A673 (cell line): ENCODE data around the gene PTPN14. TPM values are rescaled to one million over a fixed set of nuclear protein-coding genes. Genes with fewer than 3 reads are reported as not detected.

Experiments
- BruUV-seq: library from RNA; stranded (reverse); fragments of 400-500 nt; replicated peaks from 2 replicates; lab custom pipeline; 2021; lab: Mats Ljungman, UMichigan
- CTCF ChIA-PET: fragments of 300-600 bp; sonication (Branson Sonifier 250); formaldehyde crosslinking; loops from one replicate; lab custom pipeline; 2022; ENCODE audit warnings: antibody characterized with exemption; lab: Charles Lee
- POLR2A ChIA-PET: fragments of 300-600 bp; sonication (Branson Sonifier 250); formaldehyde crosslinking; loops from one replicate; lab custom pipeline; 2022; ENCODE audit warnings: antibody characterized with exemption; ENCODE audit not compliant: low non-redundant PET; lab: Charles Lee
- DNase-seq: peaks from one replicate; pipeline ENCODE4 v3.0.0-alpha.2; 2015; ENCODE audit warnings: low spot score
- H3K27ac ChIP-seq: fragments of 200-600 bp; sonication (generic); 2 replicates; pipeline ENCODE4 v1.5.1; 2016; ENCODE audit warnings: mixed run types, low read depth, mild to moderate bottlenecking, mixed read lengths, antibody characterized with exemption, low read length; ENCODE audit not compliant: poor library complexity, severe bottlenecking
- H3K27me3 ChIP-seq: fragments of 200-600 bp; sonication (generic); replicated peaks from 2 replicates; pipeline ENCODE4 v1.6.1; 2017; ENCODE audit warnings: mixed run types, low read depth, mild to moderate bottlenecking, mixed read lengths, antibody characterized with exemption, low read length; ENCODE audit not compliant: insufficient read depth, poor library complexity
- H3K36me3 ChIP-seq: fragments of 200-600 bp; sonication (generic); 2 replicates; pipeline ENCODE4 v1.6.1; 2016; ENCODE audit warnings: mixed run types, mild to moderate bottlenecking, mixed read lengths, antibody characterized with exemption, low read length; ENCODE audit not compliant: insufficient read depth, poor library complexity, severe bottlenecking
- H3K4me1 ChIP-seq: fragments of 200-600 bp; sonication (generic); 2 replicates; pipeline ENCODE4 v1.6.1; 2017; ENCODE audit warnings: mixed run types, mild to moderate bottlenecking, mixed read lengths, antibody characterized with exemption, low read length; ENCODE audit not compliant: insufficient read depth, poor library complexity, severe bottlenecking
- H3K4me3 ChIP-seq: fragments of 200-600 bp; sonication (generic); 2 replicates; pipeline ENCODE4 v1.5.1; 2016; ENCODE audit warnings: low read depth, mixed run types, mild to moderate bottlenecking, mixed read lengths, low read length; ENCODE audit not compliant: poor library complexity, severe bottlenecking
- H3K9me3 ChIP-seq: fragments of 200-600 bp; sonication (generic); 2 replicates; pipeline ENCODE4 v1.6.1; 2016; ENCODE audit warnings: mixed run types, low read depth, mild to moderate bottlenecking, mixed read lengths, antibody characterized with exemption, low read length; ENCODE audit not compliant: poor library complexity, severe bottlenecking
- EZH2 ChIP-seq: fragments of 200-600 bp; sonication (generic); IDR thresholded peaks from 2 replicates; pipeline ENCODE4 v1.6.1; 2017; ENCODE audit warnings: borderline replicate concordance, low read depth, mild to moderate bottlenecking, mixed read lengths, antibody characterized with exemption, low read length; ENCODE audit not compliant: poor library complexity, severe bottlenecking
- intact Hi-C: fragments of 100-400 bp; cut with micrococcal nuclease; formaldehyde crosslinking; loops from one replicate; pipeline ENCODE4 v1.10.0; 2022; ENCODE audit not compliant: unreplicated experiment
- total RNA-seq: library from RNA; stranded (reverse); gene quantifications from 2 replicates; pipeline ENCODE4 v1.2.3, GENCODE V29; 2021
- TF ChIP-seq, protein P1 (sequence below): fragments of 300-800, 200-600 bp; sonication (generic); conservative IDR thresholded peaks from 2 replicates; pipeline ENCODE4 v1.5.1; 2017; ENCODE audit warnings: low read depth, mild to moderate bottlenecking, antibody characterized with exemption, low read length, moderate library complexity, mixed read lengths

The PTPN14 gene
- total RNA-seq, 1 experiment from 2014 or later, result 114 TPM

DNA sequence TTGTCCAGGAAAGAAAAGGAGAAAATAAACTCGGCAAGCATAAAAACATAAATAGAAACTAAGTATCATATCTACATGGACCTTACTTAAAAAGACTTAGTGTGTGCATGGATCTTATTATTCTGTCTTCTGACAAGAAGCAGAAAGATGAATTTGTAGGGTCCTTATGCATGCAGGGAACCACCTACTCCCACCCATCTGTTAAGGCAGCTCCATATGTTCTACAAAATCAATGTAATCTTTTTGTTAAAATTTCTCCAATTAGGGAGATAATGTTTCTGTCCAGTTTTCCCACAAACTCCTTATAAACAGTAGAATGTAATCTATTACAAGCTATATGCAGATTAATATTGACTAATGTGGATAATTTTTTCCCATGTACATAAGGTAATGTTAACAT, 13.9 kb upstream of the PTPN14 start:
- no peak for DNase-seq
- CTCF ChIA-PET, result interaction anchor here (0.6 kb wide), 1 partner anchor 25 kb away, joined by 5 read pairs; no protein-coding TSS in a partner anchor
- Histone ChIP-seq H3K27me3 (no peaks in the 10 kb centered on the region), H3K27ac (no peak overlapping the region), H3K4me1 (peaks cover 16% of the 10 kb centered on the region), H3K4me3 (no peak overlapping the region), H3K9me3 (no peaks in the 10 kb centered on the region), H3K36me3 (no peaks in the 10 kb centered on the region)
- TF ChIP-seq, protein P1, sequence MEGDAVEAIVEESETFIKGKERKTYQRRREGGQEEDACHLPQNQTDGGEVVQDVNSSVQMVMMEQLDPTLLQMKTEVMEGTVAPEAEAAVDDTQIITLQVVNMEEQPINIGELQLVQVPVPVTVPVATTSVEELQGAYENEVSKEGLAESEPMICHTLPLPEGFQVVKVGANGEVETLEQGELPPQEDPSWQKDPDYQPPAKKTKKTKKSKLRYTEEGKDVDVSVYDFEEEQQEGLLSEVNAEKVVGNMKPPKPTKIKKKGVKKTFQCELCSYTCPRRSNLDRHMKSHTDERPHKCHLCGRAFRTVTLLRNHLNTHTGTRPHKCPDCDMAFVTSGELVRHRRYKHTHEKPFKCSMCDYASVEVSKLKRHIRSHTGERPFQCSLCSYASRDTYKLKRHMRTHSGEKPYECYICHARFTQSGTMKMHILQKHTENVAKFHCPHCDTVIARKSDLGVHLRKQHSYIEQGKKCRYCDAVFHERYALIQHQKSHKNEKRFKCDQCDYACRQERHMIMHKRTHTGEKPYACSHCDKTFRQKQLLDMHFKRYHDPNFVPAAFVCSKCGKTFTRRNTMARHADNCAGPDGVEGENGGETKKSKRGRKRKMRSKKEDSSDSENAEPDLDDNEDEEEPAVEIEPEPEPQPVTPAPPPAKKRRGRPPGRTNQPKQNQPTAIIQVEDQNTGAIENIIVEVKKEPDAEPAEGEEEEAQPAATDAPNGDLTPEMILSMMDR, result no peak
- TF ChIP-seq EZH2, result no peak
- POLR2A ChIA-PET, result interaction anchor here (0.6 kb wide), 1 partner anchor 14 kb away, joined by 9 read pairs; no protein-coding TSS in a partner anchor
- intact Hi-C loops, result no loop called here
- BruUV-seq, result no TSS peak

GRCh38 chr1:214563881-214564280, 12.5 kb upstream of the PTPN14 start:
- TF ChIP-seq, protein P1, result no peak
- no peak for TF ChIP-seq EZH2
- Histone ChIP-seq H3K36me3 (no peaks in the 10 kb centered on the region), H3K4me1 (peaks cover 16% of the 10 kb centered on the region), H3K9me3 (no peaks in the 10 kb centered on the region), H3K27me3 (no peaks in the 10 kb centered on the region), H3K4me3 (no peak overlapping the region), H3K27ac (no peak overlapping the region)
- ChIA-PET POLR2A (no interaction called here), CTCF (no interaction called here)
- no TSS peak for BruUV-seq
- intact Hi-C loops, result no loop called here
- DNase-seq, result no peak

GRCh38 chr1:214557952-214558735, 6.7 kb upstream of the PTPN14 start:
- no peaks in the 10 kb centered on the region for H3K9me3 ChIP-seq
- no peak for TF ChIP-seq EZH2
- TF ChIP-seq, protein P1, result no peak
- intact Hi-C loops, result no loop called here
- BruUV-seq, result no TSS peak
- no peak overlapping the region for H3K27ac ChIP-seq
- no peak for DNase-seq
- POLR2A ChIA-PET, result no interaction called here
- no peaks in the 10 kb centered on the region for H3K27me3 ChIP-seq
- no peaks in the 10 kb centered on the region for H3K36me3 ChIP-seq
- H3K4me1 ChIP-seq, result peaks cover 4% of the 10 kb centered on the region
- CTCF ChIA-PET, result no interaction called here
- no peak overlapping the region for H3K4me3 ChIP-seq
